Measurements from ENCODE around the gene NAT9. TPM values are rescaled to one million over a fixed set of nuclear protein-coding genes. Genes with fewer than 3 reads are reported as not detected.

Gene NAT9
- total RNA-seq, 1 experiment from 2014 or later = 63.5 TPM

DNA sequence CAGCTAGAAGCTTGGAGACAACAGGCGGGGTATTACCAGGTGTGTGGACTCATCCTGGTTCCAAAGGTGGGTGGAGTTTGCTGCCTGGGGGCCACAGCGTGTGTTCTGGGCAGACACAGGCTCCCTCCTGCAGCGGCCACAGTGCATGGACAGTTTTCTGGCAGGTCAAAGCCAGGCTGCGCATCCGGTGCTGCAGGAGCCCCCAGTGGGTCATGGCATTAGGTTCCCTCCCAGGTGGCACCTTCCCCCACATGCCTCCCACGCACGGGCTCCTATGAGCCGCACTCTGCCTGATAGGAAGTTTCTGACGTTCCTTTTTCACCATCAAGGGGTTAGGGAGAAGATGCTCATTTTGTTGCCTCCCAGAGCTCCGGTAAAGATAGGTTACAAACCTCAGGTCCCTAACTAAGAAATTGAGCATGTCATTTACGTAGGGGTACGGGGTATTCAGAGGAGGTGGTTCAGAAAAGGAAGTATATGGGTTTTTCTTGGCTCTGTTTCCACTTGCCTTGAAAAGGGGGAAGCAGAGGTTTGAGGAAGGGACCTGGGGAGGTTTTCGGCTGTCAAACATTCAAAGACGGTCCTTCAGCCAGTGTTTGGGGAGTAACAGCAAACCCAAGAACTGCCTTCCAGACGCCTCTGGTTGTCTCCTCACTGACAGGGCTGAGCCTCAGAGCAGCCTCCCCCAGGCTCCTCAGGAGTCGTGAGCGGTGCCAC is 32.7 kb upstream of the NAT9 start:
- no peaks in the 10 kb centered on the region for H3K4me1 ChIP-seq (ENCODE audit: insufficient read depth, low read length)
- H3K27me3 ChIP-seq (ENCODE audit: insufficient read depth, low read length) = no peaks in the 10 kb centered on the region
- no peak overlapping the region for H3T11ph ChIP-seq (ENCODE audit: low read length)
- H3K23ac ChIP-seq (ENCODE audit: insufficient read length, low read depth, low read length) = no peak overlapping the region
- H2BK5ac ChIP-seq (ENCODE audit: insufficient read length, low read length) = no peak overlapping the region
- no peak overlapping the region for H4K8ac ChIP-seq (replicated peaks; ENCODE audit: insufficient read length, low read depth, low read length)
- H3K14ac ChIP-seq (ENCODE audit: insufficient read depth, low read length) = no peak overlapping the region; the same call in 1 of the 2 replicates
- H2BK120ac ChIP-seq (ENCODE audit: low read depth, low read length, poor library complexity, severe bottlenecking) = no peak overlapping the region
- H2BK20ac ChIP-seq (ENCODE audit: low read depth, low read length, poor library complexity, severe bottlenecking) = no peak overlapping the region
- no peak overlapping the region for H3K27ac ChIP-seq (ENCODE audit: insufficient read length, low read depth, low read length)
- Mint-ChIP-seq H3K27me3 (ENCODE audit: low read depth) (peaks cover 16% of the 10 kb centered on the region), H3K36me3 (ENCODE audit: insufficient read depth in 1 of 3, low read depth in 3 of 3) (peaks cover 0 to 11% (median 3%) of the 10 kb centered on the region in 3 experiments; a peak in 2 of 7 replicates), H3K4me3 (no peak overlapping the region), H3K27ac (no peak overlapping the region; a peak in 1 of 7 replicates), H3K4me1 (peaks cover 4 to 7% of the 10 kb centered on the region in 2 experiments; a peak in 2 of 4 replicates), H3K9me3 (no peaks in the 10 kb centered on the region)
- no peaks in the 10 kb centered on the region for H3K9me3 ChIP-seq (ENCODE audit: control insufficient read depth, low read depth, low read length)
- no peak overlapping the region for H3K9ac ChIP-seq (ENCODE audit: extremely low read depth, insufficient read length, low read length)
- H3K56ac ChIP-seq (ENCODE audit: insufficient read length, low read depth, low read length) = no peak overlapping the region
- H2BK15ac ChIP-seq (ENCODE audit: low read depth, low read length) = no peak overlapping the region
- no peaks in the 10 kb centered on the region for H3K79me1 ChIP-seq (ENCODE audit: insufficient read depth, low read depth, low read length, poor library complexity, severe bottlenecking)
- no peak overlapping the region for H4K5ac ChIP-seq (ENCODE audit: insufficient read length, low read depth, low read length)
- no CpG with 5 or more reads among the region's 17 CpGs for WGBS (ENCODE audit: extremely low coverage, insufficient read length, low lambda C conversion rate)
- H4K20me1 ChIP-seq (ENCODE audit: control insufficient read depth, insufficient read depth, insufficient read length) = no peaks in the 10 kb centered on the region
- H3K23me2 ChIP-seq (ENCODE audit: insufficient read length, low read depth, low read length, poor library complexity, severe bottlenecking) = no peaks in the 10 kb centered on the region
- no peak overlapping the region for H2AK5ac ChIP-seq (ENCODE audit: insufficient read length, low read length)
- H3K4ac ChIP-seq (ENCODE audit: low read depth, low read length) = no peak overlapping the region
- no peak overlapping the region for H3K18ac ChIP-seq (ENCODE audit: insufficient read length, low read depth, low read length)
- DNase-seq = no peak
- H4K91ac ChIP-seq (ENCODE audit: insufficient read length, low read depth, low read length) = no peak overlapping the region
- H2AFZ ChIP-seq (ENCODE audit: low read length) = no peak overlapping the region
- no peak overlapping the region for H2BK12ac ChIP-seq (ENCODE audit: insufficient read length, low read depth, low read length)
- H3K79me2 ChIP-seq (ENCODE audit: insufficient read depth, low read length) = no peaks in the 10 kb centered on the region
- TF ChIP-seq, protein P1, sequence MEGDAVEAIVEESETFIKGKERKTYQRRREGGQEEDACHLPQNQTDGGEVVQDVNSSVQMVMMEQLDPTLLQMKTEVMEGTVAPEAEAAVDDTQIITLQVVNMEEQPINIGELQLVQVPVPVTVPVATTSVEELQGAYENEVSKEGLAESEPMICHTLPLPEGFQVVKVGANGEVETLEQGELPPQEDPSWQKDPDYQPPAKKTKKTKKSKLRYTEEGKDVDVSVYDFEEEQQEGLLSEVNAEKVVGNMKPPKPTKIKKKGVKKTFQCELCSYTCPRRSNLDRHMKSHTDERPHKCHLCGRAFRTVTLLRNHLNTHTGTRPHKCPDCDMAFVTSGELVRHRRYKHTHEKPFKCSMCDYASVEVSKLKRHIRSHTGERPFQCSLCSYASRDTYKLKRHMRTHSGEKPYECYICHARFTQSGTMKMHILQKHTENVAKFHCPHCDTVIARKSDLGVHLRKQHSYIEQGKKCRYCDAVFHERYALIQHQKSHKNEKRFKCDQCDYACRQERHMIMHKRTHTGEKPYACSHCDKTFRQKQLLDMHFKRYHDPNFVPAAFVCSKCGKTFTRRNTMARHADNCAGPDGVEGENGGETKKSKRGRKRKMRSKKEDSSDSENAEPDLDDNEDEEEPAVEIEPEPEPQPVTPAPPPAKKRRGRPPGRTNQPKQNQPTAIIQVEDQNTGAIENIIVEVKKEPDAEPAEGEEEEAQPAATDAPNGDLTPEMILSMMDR (conservative IDR thresholded peaks at IDR 0.05) = no peak
- H3K4me2 ChIP-seq (ENCODE audit: insufficient read depth, insufficient read length, low read length) = no peak overlapping the region
